Stomach smooth muscle (tissue), 2 donors: ENCODE data around the gene RGP1.

Experiments
- H3K27ac ChIP-seq: one replicate; pipeline ENCODE4 v1.7.0; 2013; ENCODE audit warnings: mild to moderate bottlenecking, low read length, inconsistent platforms
- H3K27me3 ChIP-seq, 2 donors: one replicate each; pipeline ENCODE4 v1.7.0; 2013; ENCODE audit warnings: low read length in 2 of 2; ENCODE audit not compliant: insufficient read depth in 2 of 2, control insufficient read depth in 1 of 2
- H3K36me3 ChIP-seq, 2 donors: one replicate each; pipeline ENCODE4 v1.7.0; 2013; ENCODE audit warnings: low read length in 2 of 2; ENCODE audit not compliant: control insufficient read depth in 2 of 2, insufficient read depth in 2 of 2
- H3K4me1 ChIP-seq: one replicate; pipeline ENCODE4 v1.7.0; 2013; ENCODE audit warnings: low read length; ENCODE audit not compliant: control insufficient read depth, insufficient read depth
- H3K4me3 ChIP-seq, 2 donors: one replicate each; pipeline ENCODE4 v1.7.0; 2013; ENCODE audit warnings: low read length in 2 of 2
- H3K9ac ChIP-seq, 2 donors: one replicate each; pipeline ENCODE4 v1.7.0; 2013; ENCODE audit warnings: low read length in 2 of 2, mild to moderate bottlenecking in 1 of 2
- H3K9me3 ChIP-seq, 2 donors: one replicate each; pipeline ENCODE4 v1.7.0; 2013; ENCODE audit warnings: low read length in 2 of 2; ENCODE audit not compliant: control insufficient read depth in 2 of 2
- donor health status: healthy.
- donor health status: Pancreatic carcinoma.

Gene RGP1

DNA sequence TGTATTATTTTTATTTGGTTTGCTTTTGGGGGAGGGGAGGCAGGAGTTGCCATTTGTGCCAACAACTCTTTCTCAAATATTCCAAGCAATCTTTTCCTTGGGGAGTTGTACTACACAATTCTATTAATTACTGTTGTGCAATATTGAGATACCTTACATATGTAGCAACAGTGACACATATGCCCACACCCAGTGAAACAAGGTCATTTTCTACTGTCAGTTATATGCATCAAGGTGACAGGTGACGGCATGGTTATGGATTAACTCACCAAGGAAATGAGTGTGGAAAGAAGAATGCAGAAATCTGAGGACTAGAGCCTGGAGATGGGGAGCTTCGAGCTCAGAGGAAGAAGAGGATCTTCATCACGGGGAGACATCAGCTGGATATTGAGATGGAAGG lies 22.9 kb downstream of the RGP1 start:
- no peak overlapping the region for H3K9ac ChIP-seq

GRCh38 chr9:35774907-35775635 lies 26.0 kb downstream of the RGP1 start:
- Histone ChIP-seq H3K27ac (no peak overlapping the region), H3K4me3 (no peak overlapping the region), H3K27me3 (no peaks in the 10 kb centered on the region), H3K9me3 (no peaks in the 10 kb centered on the region), H3K36me3 (no peaks in the 10 kb centered on the region), H3K4me1 (peaks cover 9% of the 10 kb centered on the region), H3K9ac (no peak overlapping the region)

More for the DNA sequence above, 22.9 kb downstream of the RGP1 start:
- Histone ChIP-seq H3K27me3 (no peaks in the 10 kb centered on the region), H3K9me3 (no peaks in the 10 kb centered on the region), H3K4me1 (peaks cover 9% of the 10 kb centered on the region), H3K4me3 (no peak overlapping the region), H3K36me3 (no peaks in the 10 kb centered on the region), H3K27ac (no peak overlapping the region)

DNA sequence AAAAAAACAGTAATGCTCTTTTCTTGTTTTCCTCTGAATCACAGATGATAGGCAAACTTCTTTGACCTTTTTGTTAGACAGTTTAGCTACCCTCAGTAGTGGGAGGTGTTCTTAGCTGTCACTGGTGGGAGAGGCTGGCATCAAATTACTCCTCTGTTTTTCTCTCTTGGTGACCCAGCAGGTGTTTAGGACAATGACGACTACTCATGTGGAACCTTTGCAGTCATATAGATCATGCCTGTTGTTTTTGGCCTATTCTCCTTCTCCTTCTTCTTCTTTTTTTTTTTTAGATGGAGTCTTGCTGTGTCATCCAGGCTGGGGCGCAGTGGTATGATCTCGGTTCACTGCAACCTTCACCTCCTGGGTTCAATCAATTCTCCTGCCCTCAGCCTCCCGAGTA lies 26.9 kb downstream of the RGP1 start:
- Histone ChIP-seq H3K4me1 (peaks cover 3% of the 10 kb centered on the region), H3K4me3 (no peak overlapping the region), H3K27ac (no peak overlapping the region), H3K9ac (no peak overlapping the region), H3K36me3 (no peaks in the 10 kb centered on the region), H3K9me3 (no peaks in the 10 kb centered on the region), H3K27me3 (no peaks in the 10 kb centered on the region)

GRCh38 chr9:35778496-35778895 lies 29.4 kb downstream of the RGP1 start:
- Histone ChIP-seq H3K4me1 (no peaks in the 10 kb centered on the region), H3K4me3 (no peak overlapping the region), H3K27ac (no peak overlapping the region), H3K9ac (no peak overlapping the region), H3K27me3 (no peaks in the 10 kb centered on the region), H3K9me3 (no peaks in the 10 kb centered on the region), H3K36me3 (no peaks in the 10 kb centered on the region)

DNA sequence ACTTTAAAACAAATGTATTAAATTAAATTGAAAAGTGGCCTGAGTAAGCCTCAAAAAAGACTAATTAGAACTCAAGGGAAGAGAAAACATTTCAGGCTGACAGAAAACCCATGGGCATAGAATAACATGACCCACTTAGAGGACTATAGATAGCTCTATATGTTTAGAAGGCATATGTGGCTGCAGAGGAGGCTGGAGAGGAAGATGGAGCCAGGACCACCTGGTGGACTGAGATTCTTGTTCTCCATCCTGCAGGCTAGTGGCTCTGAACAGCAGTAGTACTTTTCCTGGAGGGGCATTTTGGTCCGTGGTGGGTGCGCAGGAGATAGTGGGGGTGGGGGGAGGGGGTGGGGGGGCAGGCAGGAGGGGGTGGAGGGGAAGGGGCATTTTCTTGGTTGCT lies 32.0 kb downstream of the RGP1 start:
- Histone ChIP-seq H3K4me1 (no peaks in the 10 kb centered on the region), H3K36me3 (no peaks in the 10 kb centered on the region), H3K4me3 (no peak overlapping the region), H3K27me3 (no peaks in the 10 kb centered on the region), H3K9ac (no peak overlapping the region), H3K27ac (no peak overlapping the region), H3K9me3 (no peaks in the 10 kb centered on the region)

DNA sequence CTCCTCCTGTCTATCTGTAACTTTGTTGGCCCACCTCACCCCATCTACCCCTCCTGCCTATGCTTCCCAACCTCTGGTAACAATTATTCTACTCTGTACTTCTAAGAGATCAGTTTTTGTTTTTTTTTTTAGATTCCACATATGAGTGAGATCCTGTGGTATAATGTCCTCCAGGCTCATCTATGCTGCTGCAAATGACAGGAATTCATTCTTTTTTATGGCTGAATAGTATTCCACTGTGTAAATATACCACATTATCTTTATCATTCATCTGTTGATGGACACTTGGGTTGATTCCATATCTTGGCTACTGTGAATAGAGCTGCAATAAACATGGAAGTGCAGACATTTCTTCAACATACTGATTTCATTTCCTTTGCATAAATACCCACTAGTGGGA lies 34.3 kb downstream of the RGP1 start:
- Histone ChIP-seq H3K36me3 (peaks cover 0 to 2% of the 10 kb centered on the region in 2 donors), H3K4me1 (no peaks in the 10 kb centered on the region), H3K27me3 (no peaks in the 10 kb centered on the region), H3K9ac (no peak overlapping the region), H3K27ac (no peak overlapping the region), H3K9me3 (no peaks in the 10 kb centered on the region), H3K4me3 (no peak overlapping the region)

DNA sequence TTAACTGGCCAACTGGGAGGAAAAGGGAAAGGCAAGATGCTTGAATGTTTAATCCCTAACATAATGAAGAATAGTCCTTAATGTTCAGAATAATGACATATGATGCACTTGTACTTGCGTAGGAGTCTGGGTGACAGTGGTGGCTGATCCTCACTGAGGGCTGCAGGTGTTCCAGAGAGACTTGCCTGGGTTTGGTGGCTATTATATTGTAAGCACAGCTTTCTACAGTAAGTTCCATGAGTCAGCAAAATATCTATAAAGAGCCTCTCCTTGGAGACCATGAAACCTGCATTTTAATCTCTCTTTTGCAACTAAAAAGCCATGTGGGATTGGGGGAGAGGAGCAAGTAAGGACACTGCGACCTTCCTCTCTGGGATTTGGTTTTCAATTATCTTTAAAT lies 40.5 kb downstream of the RGP1 start:
- no peak overlapping the region for H3K9ac ChIP-seq
- no peak overlapping the region for H3K27ac ChIP-seq
- no peaks in the 10 kb centered on the region for H3K27me3 ChIP-seq
- H3K36me3 ChIP-seq: peaks cover 0 to 2% of the 10 kb centered on the region in 2 donors
- H3K9me3 ChIP-seq: no peaks in the 10 kb centered on the region
- H3K4me3 ChIP-seq: no peak overlapping the region
- peaks cover 34% of the 10 kb centered on the region for H3K4me1 ChIP-seq

GRCh38 chr9:35790025-35790384 lies 40.9 kb downstream of the RGP1 start:
- H3K27ac ChIP-seq: peak overlapping the region; percentile 77
- H3K4me3 ChIP-seq: no peak overlapping the region
- peaks cover 39% of the 10 kb centered on the region for H3K4me1 ChIP-seq
- peaks cover 0 to 2% of the 10 kb centered on the region in 2 donors for H3K36me3 ChIP-seq
- H3K9ac ChIP-seq: no peak overlapping the region
- no peaks in the 10 kb centered on the region for H3K9me3 ChIP-seq
- H3K27me3 ChIP-seq: no peaks in the 10 kb centered on the region

DNA sequence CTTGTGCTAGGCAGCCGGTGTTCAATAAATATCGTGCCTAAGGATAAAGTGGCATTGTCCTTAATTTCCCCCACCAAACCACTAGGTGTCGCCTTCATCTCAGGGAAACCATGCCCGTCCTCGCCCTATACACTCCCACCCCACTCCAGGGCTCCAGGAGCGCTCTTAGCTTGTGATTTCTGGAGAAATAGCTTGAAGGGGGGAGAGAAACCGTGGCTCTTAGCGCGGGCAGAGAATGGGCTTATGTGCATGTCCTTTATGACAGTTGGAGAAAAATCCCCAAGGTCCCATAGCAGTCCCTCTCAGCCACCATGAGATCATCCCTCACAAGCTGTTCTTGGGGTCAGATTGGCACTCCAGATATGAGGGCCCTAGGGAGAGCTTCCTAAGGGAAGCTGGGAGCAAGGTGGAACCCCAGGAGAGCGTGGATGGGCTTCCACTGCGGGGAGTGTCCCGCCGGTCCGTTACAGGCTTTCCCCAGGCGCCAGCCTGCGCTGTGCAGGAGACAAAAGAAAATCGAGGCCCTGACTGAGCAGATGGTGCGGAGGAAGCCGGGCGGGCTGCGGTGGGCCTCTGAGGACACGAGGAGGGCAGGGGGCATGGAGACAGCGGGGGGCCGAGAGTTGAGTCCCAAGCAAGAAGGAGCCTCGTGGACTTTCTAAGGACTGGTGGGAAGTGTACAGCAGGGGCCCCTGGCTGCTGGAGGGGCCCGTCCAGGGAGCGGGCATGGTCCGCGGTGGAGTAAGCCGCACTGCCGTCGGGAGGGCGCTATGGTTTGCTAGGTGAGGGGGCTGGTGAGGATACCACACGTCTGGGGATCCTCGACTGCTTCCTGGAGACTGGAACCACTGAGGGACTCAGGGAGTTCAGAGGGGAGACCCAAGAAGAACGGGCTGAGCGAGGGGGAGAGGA lies 41.6 kb downstream of the RGP1 start:
- Histone ChIP-seq H3K27me3 (no peaks in the 10 kb centered on the region), H3K9ac (peak overlapping the region; percentile 28 to 51), H3K4me1 (peaks cover 40% of the 10 kb centered on the region), H3K27ac (peak overlapping the region; percentile 77), H3K36me3 (peaks cover 0 to 2% of the 10 kb centered on the region in 2 donors), H3K4me3 (peak overlapping the region; percentile 29 to 52), H3K9me3 (no peaks in the 10 kb centered on the region)

DNA sequence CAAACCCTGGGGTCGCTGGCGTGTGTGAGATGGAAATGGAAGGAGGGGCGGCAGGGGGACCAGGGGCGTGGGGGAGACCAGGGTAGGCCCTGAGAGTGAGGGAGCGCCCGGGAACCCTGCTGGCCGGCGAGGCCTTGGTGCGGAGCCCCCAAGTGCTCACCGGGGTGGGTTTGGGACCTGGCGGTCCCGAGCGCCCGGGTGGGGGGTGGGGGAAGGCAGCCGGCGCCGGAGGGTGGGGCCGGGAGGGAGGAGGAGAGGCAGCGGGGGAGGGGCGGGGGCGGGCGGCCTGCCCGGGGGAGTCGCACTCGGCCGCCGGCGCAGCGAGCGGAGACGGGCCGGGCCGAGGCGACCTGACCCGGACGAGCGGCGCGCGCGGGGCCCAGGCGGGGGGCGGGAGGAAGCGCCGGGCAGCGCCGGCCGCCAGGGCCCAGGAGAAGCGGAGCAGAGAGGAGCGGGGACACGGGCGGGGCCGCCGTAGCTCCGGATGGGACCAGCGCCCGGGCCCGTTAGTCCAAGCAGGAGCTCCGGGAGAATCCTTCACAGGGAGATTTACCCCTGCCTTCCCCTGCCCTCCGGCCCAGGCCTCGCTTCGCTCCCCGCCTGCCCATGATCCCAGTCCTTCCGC lies 42.3 kb downstream of the RGP1 start, which contains the start of gene NPR2:
Gene NPR2, plus strand, starts transcription at position 295 of the 625 bp plus-strand sequence. CDS start 818 bp downstream, outside the sequence.
- H3K36me3 ChIP-seq: peaks cover 0 to 2% of the 10 kb centered on the region in 2 donors

More for the DNA sequence above, 42.3 kb downstream of the RGP1 start, which contains the start of gene NPR2:
- no peaks in the 10 kb centered on the region for H3K27me3 ChIP-seq
- peak within 1 kb of the TSS; percentile 62 to 78 for H3K4me3 ChIP-seq
- peak within 1 kb of the TSS; percentile 77 for H3K27ac ChIP-seq
- H3K4me1 ChIP-seq: peaks cover 40% of the 10 kb centered on the region
- H3K9me3 ChIP-seq: no peaks in the 10 kb centered on the region
- H3K9ac ChIP-seq: peak within 1 kb of the TSS; percentile 65 to 89
